Smooth muscle cell of the brain vasculature (primary cell): Measurements from ENCODE around the gene ITGA7.

Experiments used
- DNase-seq: peaks from one replicate; pipeline ENCODE4 v3.0.0-alpha.2; 2012; ENCODE audit warnings: low read depth, low spot score

Gene ITGA7

DNA sequence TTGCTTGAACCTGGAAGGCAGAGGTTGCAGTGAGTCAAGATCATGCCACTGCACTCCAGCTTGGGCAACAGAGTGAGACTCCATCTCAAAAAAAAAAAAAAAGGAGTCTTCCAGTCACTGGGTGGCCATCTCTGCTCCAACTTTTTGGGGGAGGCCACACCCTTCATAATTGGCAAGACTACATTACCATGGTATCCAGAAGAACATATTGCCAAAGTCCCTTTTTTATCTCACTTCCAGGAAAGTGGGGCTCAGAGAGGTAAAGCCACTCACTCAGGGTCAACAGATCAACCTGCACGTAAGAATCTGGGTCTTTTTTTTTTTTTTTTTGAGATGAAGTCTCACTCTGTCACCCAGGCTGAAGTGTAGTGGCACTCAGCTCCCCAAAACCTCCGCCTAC, 26.2 kb upstream of the ITGA7 start:
- no peak for DNase-seq

DNA sequence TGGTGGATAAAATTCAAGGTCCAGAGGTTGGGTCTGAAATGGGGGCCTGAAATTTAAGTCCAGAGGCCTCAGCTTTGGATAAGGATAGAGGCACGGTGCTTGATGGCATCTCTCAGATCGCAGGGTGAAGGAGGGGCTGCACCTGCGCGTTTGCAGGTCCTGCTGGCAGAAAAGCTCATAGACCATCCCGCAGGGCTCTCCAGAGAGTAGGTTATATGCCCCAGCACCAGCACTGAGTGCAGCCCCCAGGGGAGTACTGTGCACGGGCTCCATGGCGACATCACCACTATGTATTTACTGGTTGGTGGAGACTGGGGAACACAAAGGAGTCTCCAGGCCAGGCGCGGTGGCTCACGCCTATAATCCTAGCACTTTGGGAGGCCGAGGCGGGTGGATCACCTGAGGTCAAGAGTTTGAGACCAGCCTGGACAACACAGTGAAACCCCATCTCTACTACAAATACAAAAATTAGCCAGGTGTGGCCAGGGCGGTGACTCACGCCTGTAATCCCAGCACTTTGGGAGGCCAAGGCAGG, 25.4 kb upstream of the ITGA7 start:
- no peak for DNase-seq

DNA sequence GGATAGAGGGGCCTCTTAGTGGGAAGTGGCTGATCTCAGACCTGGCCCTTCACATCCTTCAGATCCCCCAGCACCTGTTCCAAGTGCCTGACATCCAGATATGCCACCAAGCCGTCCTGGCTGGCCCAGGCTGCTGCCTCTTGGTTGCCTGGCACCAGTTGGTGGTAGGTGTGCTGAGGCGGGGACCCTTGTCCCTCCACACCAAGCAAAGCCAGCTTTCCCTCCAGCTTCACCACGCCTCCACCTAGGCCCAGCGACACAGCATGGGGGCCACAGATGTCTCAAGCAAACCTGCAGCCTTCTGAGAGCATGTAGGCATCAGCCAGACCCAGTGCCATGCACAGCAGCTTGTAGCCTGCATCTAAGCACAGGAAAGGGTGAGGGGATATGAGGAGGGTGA, 24.6 kb upstream of the ITGA7 start:
- DNase-seq: no peak

DNA sequence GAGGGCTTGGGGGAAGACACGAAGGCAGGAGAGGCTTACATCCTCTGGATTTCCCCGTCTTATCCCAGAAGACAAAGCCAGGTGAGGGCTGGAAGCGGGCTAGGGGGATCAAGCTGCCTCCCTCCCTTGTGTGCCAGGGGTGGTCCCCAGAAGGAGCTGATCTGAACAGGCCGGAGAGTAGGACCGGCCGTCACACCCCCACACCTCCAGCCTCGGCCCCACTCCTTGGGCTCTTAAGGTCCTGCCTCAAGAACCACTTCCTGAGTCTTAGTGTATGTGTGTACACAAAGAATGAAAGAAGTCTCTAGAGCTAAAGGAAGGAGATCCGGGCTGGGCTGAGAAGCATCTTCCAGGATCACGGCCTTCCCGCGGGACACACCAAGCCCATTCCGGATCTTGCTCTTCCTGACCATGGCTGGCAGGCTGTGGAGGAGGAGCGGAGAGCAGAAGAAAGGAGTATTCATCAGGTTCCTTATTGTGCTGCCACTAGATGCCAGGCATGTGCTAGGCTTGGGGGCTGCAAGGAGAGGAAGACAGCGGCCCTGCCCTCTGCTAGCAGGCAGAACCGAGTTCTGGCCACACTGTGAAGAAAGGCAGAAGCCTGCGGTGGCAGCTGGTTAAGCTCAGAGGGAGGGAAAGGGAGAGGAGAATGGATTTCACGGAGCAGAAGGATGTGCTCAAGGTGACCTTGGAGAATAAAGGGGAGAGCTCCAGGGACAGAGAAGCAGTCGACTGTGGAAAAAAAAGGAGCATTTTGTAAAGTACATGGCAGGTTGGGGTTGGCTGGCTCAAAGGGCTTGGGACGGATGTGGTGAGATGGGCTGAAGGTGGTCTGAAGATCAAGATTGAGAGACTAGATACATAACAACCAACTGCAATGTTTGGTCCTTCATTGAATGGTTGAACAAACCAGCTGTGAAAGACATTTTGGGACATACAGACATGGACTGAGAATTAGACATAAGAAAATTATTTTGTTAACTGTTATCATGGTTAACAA, 22.4 kb upstream of the ITGA7 start:
- DNase-seq: no peak

DNA sequence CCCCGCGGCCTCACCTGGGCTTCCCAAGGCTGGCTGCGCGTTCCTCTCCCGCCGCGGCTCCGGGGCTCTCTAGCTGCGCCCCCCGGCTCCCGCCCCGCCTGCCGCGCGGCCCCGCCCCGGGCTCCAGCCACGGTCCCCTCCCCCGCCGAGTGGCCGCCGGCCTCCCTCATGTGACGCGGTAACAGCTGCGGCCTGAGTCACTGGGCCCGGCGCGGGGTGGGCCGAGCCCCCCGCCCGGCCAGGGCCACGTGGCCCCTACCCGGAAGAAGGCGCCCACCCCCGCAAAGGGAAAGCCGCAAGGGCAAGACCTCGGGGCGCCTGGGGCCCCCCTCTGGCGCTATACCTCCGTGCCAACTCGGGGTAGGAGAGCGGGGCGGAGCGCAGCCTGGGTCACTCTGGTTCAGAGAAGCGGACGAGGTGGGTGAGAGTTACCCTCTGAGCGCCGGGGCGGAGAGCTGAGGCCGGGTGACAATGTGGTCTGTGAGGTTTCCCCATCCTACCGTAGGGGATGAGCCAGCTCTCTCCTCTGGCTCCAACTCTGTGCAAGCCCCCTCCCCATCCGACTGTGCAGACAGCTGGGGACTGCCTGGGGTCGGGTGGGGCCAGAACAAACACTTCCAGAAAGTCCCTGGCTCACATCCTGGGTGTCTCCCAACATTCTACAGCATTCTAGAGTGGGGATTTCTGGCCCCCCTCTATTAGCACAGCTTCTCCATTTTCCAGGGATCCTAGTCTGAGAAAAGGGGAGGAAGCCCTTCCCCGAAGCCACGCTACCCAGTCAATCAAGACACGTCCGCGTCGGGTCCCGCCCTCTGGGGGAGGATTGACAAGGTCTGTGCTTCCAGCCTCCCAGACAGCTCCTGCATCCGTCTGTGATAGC, 21.5 kb upstream of the ITGA7 start, which contains the start of gene CD63:
CD63 (minus strand) TSS at position 71 of the 880 bp plus-strand sequence. CDS start 668 bp downstream, outside the sequence.
- DNase-seq: peak; percentile 92

DNA sequence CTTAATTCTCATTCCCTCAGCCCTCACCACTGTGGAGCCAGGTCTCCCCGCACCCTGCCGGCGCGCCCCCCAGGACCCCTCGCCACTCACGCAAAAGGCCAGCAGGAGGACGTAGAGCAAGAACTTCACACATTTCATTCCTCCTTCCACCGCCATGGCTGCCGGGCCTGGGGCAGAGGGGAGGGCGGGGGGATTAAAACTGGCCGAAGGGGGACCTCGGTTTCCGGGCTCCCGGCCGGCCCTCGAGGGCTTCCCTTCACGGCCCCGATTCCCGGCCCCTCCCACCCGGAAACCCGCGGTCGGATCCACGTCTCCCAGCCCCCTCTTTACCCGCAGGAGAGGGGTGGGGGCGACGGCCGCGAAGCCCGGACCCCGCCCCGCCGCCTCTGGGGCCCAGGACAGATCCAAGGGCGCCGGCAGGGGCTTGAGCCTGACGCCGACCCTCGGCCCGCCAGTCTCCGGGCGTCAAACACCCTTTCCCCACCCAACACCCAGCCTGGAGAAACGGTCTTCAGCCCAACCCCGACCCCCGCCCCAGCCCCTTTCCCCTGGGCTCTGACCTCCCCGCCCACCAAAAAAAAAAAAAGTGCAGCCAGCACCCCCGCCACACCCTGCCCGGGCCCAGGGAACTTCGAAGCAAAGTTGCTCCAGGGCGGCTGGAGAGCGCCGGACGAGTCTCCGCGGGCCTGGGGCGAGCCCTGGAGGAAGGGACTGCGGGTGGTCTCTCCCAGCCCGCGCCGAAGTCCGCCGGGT, 20.7 kb upstream of the ITGA7 start:
- no peak for DNase-seq

DNA sequence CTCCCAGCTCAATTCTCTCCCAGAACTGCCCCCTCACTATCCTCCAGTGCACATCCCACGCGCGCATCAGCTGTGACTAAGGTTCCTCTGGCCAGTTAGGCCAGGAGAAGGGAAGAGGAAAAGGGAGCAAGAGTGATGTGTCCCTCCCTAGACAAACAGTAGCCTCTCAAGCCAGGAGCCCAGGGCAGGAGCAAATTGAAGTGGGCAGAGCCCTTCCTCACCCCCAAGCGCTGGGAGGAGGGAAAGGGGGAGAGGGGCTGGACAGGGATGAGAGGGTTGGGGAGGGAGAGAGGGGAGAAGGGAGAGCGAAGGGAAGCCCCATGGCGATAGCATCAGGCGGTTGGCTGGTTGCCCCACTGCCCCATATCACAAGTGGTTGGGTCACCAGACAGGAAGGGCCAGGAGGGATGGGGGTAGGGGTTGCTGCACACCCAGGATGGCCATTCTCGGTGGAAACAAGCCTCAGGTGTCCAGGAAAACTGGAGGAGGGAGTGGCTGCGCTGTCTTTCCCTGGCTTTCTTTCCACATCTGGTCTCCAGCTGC, 20.0 kb upstream of the ITGA7 start:
- no peak for DNase-seq

DNA sequence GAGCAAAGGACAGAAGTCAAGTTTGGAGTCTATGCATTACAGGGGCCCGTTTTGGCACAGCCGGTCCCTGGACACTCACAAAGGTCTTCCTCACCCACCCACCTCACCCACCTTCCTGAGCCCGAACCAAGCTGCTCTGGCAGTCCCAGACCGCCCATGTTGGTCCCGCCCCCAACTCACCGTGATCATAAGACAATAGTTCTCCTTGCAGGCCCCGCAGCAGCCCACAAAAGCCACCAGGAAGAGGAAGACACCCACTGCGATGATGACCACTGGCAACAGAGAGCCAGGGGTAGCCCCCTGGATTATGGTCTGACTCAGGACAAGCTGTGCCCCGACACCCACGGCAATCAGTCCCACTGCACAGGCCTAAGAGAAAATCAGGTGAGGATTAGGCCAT, 19.3 kb upstream of the ITGA7 start:
- DNase-seq: no peak

DNA sequence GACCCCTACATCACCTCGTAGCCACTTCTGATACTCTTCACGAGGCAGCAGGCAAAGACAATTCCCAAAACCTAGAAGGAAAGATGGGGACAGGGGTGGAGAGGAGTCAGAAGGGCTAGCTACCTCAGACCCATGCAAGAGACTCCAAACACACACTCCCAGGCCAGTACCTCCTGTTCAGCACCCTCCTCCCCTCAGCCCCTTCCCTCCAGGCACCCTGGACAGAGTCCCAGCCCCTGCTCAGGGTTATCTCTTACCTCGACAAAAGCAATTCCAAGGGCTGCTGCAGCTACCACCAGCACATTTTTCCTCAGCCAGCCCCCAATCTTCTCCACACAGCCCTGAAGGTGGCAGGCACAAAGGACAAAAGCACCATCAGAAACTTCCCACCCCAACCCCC, 17.9 kb upstream of the ITGA7 start:
- no peak for DNase-seq

DNA sequence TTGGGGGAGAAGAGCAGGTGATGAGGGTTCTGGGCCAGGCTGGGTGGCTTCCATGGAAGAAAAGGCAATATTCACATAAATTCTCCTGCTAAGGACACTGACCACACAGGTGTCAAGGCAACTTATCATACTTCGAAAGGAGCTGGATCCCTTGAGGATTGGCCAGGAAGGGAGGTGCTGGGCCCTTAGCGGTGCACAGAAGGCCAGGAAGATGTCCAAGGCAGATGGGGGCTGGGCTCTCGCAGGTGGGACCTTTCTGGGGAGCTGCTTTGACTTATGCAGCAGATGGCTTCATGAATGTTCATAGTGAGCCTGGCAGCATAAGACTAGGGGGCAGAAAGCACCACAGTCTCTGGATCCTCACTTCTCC, 17.2 kb upstream of the ITGA7 start:
- DNase-seq: no peak

DNA sequence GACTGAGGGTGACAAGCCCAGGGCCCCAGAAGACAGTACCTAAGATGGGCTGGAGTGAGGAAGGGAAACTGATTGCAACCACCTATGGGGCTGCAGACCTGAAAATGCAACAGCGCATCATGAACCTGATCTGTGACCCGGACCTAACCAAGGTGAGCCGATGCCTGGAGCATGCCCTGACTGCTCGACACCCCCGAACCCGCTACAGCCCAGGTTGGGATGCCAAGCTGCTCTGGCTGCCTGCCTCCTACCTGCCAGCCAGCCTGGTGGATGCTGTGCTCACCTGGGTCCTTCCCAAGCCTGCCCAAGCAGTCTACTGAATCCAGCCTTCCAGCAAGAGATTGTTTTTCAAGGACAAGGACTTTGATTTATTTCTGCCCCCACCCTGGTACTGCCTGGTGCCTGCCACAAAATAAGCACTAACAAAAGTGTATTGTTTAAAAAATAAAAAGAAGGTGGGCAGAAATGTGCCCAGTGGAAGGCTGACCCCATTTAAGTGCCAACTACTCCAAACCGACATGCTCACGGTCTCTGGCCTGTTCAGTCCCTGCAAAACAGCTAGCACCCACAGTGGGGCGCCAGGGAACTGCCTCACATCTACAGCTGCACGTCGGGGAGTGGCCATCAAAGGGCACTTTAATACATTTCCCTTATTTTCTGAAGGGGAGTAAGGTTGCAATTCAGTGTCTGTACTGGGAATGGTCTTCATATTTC, 16.7 kb upstream of the ITGA7 start:
- no peak for DNase-seq

DNA sequence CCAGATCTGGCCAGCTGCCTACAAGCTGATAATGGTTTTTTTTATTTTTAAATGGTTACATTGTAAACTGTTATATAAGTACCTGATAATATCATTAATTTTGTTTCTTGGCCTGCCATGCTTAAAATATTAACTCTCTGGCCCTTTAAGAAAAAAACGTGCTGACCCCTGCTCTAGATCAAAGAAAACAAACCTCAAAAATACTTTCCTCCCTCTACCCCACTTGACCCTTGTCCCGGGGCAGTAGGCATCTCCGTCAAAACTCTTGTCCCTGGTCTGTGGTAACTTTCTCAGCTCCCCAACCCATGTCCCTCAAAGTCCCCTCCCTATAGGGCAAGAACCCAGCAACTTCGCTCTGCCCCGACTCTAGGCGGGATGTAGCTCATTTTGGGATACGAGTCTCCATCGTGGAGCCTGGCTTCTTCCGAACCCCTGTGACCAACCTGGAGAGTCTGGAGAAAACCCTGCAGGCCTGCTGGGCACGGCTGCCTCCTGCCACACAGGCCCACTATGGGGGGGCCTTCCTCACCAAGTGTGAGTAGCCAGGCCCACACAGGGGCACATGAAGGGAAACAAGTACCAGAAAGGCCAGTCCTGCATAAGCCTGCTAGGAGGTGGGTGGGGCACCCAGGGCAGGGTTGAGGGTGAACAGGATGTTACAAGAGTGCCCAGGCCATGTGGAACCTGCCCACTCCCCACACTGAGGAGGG, 16.0 kb upstream of the ITGA7 start:
- DNase-seq: no peak

DNA sequence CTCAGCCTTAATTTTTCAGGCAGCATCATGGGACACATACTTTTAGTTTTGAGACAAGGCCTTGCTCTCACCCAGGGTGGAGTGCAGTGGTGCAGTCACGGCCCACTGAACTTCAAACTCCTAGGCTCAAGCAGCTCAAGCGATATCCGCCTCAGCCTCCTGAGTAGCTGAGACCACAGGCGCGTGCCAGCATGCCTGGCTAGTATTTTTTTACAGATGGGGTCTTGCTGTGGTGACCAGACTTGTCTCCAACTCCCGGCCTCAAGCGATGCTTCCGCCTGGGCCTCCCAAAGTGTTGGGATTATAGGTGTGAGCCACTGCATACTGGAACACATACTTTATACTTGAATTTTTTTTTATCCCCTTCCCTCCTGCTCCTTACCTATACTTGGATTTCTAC, 15.2 kb upstream of the ITGA7 start:
- DNase-seq: no peak

DNA sequence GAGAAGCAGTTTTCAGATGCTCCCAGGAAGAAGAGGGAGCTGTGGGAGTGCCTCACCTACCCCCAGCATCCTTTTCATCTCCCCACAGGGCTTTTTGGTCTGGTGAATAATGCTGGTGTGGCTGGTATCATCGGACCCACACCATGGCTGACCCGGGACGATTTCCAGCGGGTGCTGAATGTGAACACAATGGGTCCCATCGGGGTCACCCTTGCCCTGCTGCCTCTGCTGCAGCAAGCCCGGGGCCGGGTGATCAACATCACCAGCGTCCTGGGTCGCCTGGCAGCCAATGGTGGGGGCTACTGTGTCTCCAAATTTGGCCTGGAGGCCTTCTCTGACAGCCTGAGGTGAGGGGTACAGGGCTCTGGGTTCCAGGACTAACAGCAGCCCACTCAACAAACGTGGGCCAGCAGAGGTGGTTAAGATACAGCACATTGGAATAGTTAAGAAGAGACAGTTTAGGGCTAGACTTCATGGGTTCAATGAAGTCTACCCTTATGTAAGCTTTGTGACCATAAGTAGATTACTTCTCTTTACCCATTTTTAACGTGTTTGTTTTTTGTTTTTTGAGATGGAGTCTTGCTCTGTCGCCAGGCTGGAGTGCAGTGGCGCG, 14.0 kb upstream of the ITGA7 start:
- DNase-seq: no peak

DNA sequence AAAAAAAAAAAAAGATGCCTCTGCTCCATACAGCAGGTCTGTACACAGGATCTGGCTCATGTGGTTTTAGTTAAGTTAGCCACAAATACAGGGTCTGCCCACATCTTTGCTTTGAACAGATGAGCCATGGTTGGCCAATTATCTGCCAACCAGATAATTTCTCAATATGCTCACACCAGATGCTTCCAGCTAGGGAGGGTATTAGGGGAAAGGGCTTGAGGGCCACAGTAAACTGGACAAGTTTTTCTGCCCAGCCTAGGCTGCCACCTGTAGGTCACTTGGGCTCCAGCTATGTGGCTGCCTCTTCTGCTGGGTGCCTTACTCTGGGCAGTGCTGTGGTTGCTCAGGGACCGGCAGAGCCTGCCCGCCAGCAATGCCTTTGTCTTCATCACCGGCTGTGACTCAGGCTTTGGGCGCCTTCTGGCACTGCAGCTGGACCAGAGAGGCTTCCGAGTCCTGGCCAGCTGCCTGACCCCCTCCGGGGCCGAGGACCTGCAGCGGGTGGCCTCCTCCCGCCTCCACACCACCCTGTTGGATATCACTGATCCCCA, 13.3 kb upstream of the ITGA7 start:
- peak; percentile 60 for DNase-seq

DNA sequence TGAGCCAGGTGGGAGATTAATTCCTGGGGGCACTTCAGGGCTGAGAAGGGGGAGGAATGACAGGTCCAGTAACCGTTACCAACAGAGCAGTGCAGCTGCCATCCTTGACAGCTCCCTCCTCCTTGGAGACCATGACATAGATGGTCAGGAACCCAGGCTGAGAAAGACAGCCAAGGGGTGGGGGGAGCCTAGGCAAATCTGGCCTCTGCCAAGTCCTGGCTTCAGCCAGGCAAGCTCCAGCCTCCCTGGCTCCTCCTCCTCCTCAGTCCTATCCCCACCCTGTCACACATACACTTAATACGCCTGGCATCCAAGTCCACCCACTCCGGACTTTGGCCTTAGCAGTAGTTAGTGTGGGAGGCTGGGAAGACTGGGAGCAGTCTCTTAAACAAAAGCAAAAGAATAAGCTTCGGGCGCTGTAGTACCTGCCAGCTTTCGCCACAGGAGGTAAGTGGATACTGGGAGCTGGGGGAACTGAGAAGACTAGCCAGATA, 12.4 kb upstream of the ITGA7 start, which contains the start of gene RDH5:
RDH5 (plus strand) TSS at position 323 of the 494 bp plus-strand sequence. CDS start 792 bp downstream, outside the sequence.
- no peak for DNase-seq

DNA sequence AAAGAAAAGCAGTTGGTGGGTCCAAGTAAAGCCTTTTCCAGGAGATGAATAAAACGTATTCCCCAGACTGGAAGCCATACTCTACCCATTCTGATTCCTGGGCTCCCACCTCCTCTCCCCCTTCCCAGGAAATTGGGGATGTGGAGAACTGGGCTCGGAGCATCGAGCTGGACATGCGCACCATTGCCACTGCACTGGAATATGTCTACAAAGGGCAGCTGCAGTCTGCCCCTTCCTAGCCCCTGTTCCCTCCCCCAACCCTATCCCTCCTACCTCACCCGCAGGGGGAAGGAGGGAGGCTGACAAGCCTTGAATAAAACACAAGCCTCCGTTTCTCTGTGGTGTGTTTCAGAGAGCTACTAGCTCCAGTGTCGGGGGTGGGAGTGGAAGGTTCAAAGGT, 11.7 kb upstream of the ITGA7 start:
- DNase-seq: no peak

DNA sequence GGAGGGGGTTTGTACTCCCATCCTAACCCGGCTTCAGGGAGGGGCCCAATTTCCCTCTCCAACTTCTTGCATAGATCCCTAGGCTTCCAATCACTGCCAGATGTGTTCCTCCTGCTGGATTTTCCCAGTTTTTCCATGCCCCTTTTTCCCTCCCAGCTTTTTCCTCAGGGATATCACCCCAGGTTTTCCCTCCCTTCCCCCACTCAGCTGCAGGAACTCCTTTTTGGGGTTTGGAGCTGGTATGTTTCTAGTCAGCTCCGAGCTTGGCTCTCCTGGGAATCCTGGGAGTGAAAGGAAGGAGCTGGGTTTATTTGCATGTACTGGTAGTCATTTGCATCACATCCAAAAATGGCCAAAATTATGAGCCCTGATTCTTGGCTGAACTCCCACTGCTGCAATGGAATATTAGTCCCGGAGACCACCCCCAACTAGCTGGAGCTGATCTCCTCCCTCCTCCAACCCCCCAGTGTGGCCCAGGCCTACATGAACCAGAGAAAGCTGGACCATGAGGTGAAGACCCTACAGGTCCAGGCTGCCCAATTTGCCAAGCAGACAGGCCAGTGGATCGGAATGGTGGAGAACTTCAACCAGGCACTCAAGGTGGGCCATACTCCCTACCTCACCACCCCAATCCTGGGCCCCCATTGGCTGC, 11.0 kb upstream of the ITGA7 start:
- no peak for DNase-seq
